Measurements from ENCODE around the gene TRIOBP. TPM values are rescaled to one million over a fixed set of nuclear protein-coding genes. Genes with fewer than 3 reads are reported as not detected.

The TRIOBP gene
- total and polyA plus RNA-seq, 2 of the 13 experiments (the other 11 are each of a cell fraction or from before 2014, with no cell fraction given): 6.1 to 15.4 TPM

- TF ChIP-seq SP2 (CRISPR knock-in tag; IDR thresholded peaks at IDR 0.05): peak; percentile 94
- TF ChIP-seq ZNF280D (CRISPR knock-in tag; IDR thresholded peaks at IDR 0.05): no peak
- TF ChIP-seq HOXD1 (CRISPR knock-in tag; IDR thresholded peaks at IDR 0.05): no peak
- TF ChIP-seq MIXL1 (CRISPR knock-in tag; IDR thresholded peaks at IDR 0.05): no peak; the same call in 1 of the 2 replicates
- no peak for TF ChIP-seq ZNF124 (CRISPR knock-in tag; IDR thresholded peaks at IDR 0.05)
- no peak for TF ChIP-seq ZNF512B (CRISPR knock-in tag; IDR thresholded peaks at IDR 0.05; ENCODE audit: borderline replicate concordance)
- no peak for TF ChIP-seq ZNF737 (CRISPR knock-in tag; IDR thresholded peaks at IDR 0.05; ENCODE audit: borderline replicate concordance)
- TF ChIP-seq SALL2 (CRISPR knock-in tag; IDR thresholded peaks at IDR 0.05): no peak
- TF ChIP-seq ZNF510 (CRISPR knock-in tag; IDR thresholded peaks at IDR 0.05; ENCODE audit: low read depth): no peak
- 0 out of 2 replicates have a peak, but pooled peaks have one; percentile 3 for TF ChIP-seq FOXA3 (CRISPR knock-in tag; IDR thresholded peaks at IDR 0.05)
- 0 out of 2 replicates have a peak, but pooled peaks have one; percentile 14 for TF ChIP-seq ZNF547 (CRISPR knock-in tag; IDR thresholded peaks at IDR 0.05)
- TF ChIP-seq ZNF782 (CRISPR knock-in tag; IDR thresholded peaks at IDR 0.05; ENCODE audit: borderline replicate concordance): no peak; the same call in 1 of the 2 replicates
- TF ChIP-seq ZEB1 (IDR thresholded peaks at IDR 0.05; ENCODE audit: insufficient replicate concordance, low read depth): no peak
- no peak for TF ChIP-seq WIZ (CRISPR knock-in tag; IDR thresholded peaks at IDR 0.05)
Observed at GRCh38 chr22:37658133-37659065, 38.4 kb upstream of the TRIOBP start, which contains the start of gene PDXP (continued).
